ENCODE data around the gene HIVEP1. TPM values are rescaled to one million over a fixed set of nuclear protein-coding genes. Genes with fewer than 3 reads are reported as not detected.
"Not testable (repeated sequence)": the region's sequence is repeated elsewhere in the genome, so short reads cannot be mapped to it uniquely, and the experiment has no call there.

The HIVEP1 gene
- total RNA-seq, 1 donor from 2014 or later, result 27.8 TPM

DNA sequence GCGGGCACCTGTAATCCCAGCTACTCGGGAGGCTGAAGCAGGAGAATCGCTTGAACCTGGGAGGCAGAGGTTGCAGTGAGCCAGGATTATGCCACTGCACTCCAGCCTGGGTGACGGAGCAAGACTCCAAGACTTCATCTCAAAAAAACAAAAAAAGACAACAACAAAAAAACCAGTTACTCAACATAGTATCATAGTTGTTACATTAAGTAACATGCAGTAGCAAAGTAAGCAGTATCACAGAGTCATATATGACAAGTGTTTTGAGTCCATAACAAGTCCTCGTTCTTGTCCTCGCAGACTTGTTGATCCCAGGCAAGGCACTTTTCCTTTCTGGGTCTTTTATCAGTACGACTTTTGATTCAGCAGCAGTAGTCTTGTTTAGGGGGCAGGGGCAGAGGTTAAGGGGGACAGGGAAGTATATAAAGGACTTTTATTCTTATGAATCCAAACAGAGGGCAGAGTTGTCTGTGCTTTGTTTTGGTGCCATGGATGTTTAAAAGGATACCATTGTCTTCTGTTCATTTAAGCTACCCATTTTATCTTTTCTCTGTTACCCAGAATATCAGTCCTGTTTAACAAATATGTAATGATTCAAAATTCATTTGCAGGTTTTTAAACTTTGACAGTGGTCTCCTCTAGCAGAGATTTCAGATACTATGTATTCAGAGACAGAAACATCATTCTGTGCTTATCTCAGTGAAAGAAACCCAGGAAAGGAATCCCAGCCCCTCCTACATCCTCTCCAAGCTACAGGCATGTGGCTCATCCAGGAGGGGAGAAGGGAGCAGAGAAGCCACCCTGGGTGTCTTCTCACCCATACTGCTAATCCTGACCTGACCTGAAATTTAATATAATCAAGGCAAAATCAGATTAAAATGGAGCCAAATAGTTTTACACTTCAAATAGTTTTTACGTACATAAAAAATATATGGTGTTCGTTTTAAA lies 140.2 kb downstream of the HIVEP1 start:
- no peak for DNase-seq (ENCODE audit: extremely low spot score, unreplicated experiment)
- Mint-ChIP-seq H3K4me1 (ENCODE audit: unreplicated experiment) (peaks cover 17% of the 10 kb centered on the region), H3K9me3 (ENCODE audit: unreplicated experiment) (no peaks in the 10 kb centered on the region), H3K36me3 (ENCODE audit: unreplicated experiment) (peaks cover 4% of the 10 kb centered on the region), H3K4me3 (ENCODE audit: unreplicated experiment) (no peak overlapping the region), H3K27ac (ENCODE audit: unreplicated experiment) (no peak overlapping the region), H3K27me3 (ENCODE audit: unreplicated experiment) (no peaks in the 10 kb centered on the region)
- no peak for TF ChIP-seq CTCF (IDR thresholded peaks at IDR 0.05)

- H3K4me3 Mint-ChIP-seq (ENCODE audit: unreplicated experiment); H3K9me3 Mint-ChIP-seq (ENCODE audit: unreplicated experiment); DNase-seq (ENCODE audit: extremely low spot score, unreplicated experiment); H3K27me3 Mint-ChIP-seq (ENCODE audit: unreplicated experiment); H3K4me1 Mint-ChIP-seq (ENCODE audit: unreplicated experiment); H3K27ac Mint-ChIP-seq (ENCODE audit: unreplicated experiment); H3K36me3 Mint-ChIP-seq (ENCODE audit: unreplicated experiment): not testable (repeated sequence)
These were observed 143.7 kb downstream of the HIVEP1 start for GRCh38 chr6:12155769-12156168.

- H3K4me1 Mint-ChIP-seq (ENCODE audit: unreplicated experiment), result no peaks in the 10 kb centered on the region
- H3K36me3 Mint-ChIP-seq (ENCODE audit: unreplicated experiment), result peaks cover 27% of the 10 kb centered on the region
- DNase-seq (ENCODE audit: extremely low spot score, unreplicated experiment), result no peak
- H3K4me3 Mint-ChIP-seq (ENCODE audit: unreplicated experiment), result no peak overlapping the region
- H3K27me3 Mint-ChIP-seq (ENCODE audit: unreplicated experiment), result no peaks in the 10 kb centered on the region
- H3K9me3 Mint-ChIP-seq (ENCODE audit: unreplicated experiment), result peaks cover 6% of the 10 kb centered on the region
- TF ChIP-seq CTCF (IDR thresholded peaks at IDR 0.05), result no peak
- no peak overlapping the region for H3K27ac Mint-ChIP-seq (ENCODE audit: unreplicated experiment)
These were observed 146.7 kb downstream of the HIVEP1 start for GRCh38 chr6:12158686-12159415.

DNA sequence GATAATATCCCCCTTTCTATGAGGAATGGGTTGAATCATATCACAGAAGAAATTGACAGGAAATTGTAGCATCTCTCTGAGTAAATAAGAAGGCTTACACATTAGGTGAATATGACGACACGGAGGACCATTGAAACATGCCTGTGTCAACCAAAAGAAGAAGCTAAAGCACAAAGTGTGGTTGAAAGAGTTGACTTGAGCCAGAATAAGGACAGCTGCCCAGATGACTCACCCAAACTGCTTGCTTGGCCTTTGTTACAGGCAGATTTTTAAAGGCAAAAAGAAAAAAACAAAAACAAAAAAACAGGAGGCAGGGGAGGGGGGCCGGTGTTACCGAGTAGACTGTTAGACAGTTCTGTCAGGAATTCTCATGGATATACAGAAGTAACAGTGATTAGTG lies 148.2 kb downstream of the HIVEP1 start:
- peaks cover 24% of the 10 kb centered on the region for H3K36me3 Mint-ChIP-seq (ENCODE audit: unreplicated experiment)
- DNase-seq (ENCODE audit: extremely low spot score, unreplicated experiment), result no peak
- H3K4me3 Mint-ChIP-seq (ENCODE audit: unreplicated experiment), result no peak overlapping the region
- no peaks in the 10 kb centered on the region for H3K27me3 Mint-ChIP-seq (ENCODE audit: unreplicated experiment)
- TF ChIP-seq CTCF (IDR thresholded peaks at IDR 0.05), result no peak
- H3K4me1 Mint-ChIP-seq (ENCODE audit: unreplicated experiment), result no peaks in the 10 kb centered on the region
- H3K27ac Mint-ChIP-seq (ENCODE audit: unreplicated experiment), result peak overlapping the region; percentile 46
- H3K9me3 Mint-ChIP-seq (ENCODE audit: unreplicated experiment), result peaks cover 6% of the 10 kb centered on the region

- no peak for DNase-seq (ENCODE audit: extremely low spot score, unreplicated experiment)
- Mint-ChIP-seq H3K27me3 (ENCODE audit: unreplicated experiment) (no peaks in the 10 kb centered on the region), H3K27ac (ENCODE audit: unreplicated experiment) (no peak overlapping the region), H3K4me1 (ENCODE audit: unreplicated experiment) (no peaks in the 10 kb centered on the region), H3K36me3 (ENCODE audit: unreplicated experiment) (peaks cover 23% of the 10 kb centered on the region), H3K4me3 (ENCODE audit: unreplicated experiment) (no peak overlapping the region), H3K9me3 (ENCODE audit: unreplicated experiment) (peaks cover 6% of the 10 kb centered on the region)
- no peak for TF ChIP-seq CTCF (IDR thresholded peaks at IDR 0.05)
These were observed 150.1 kb downstream of the HIVEP1 start for GRCh38 chr6:12162213-12162612.
